SK-N-SH treated with all-trans-retinoic acid at 6 μM for 48 hours (cell line): ENCODE results near the gene PHF21B.

ENCODE experiments used
- ARNTL ChIP-seq: fragments of 450-650 bp; formaldehyde crosslinking; IDR thresholded peaks from 2 replicates; pipeline ENCODE4 v1.5.0; 2020; ENCODE audit warnings: low read depth, mild to moderate bottlenecking, moderate library complexity, borderline replicate concordance
- GLIS3 ChIP-seq: fragments of 250-450 bp; sonication (Bioruptor Pico); IDR thresholded peaks from 2 replicates; pipeline ENCODE4 v1.5.0; 2020; ENCODE audit warnings: mild to moderate bottlenecking, moderate library complexity
- OSR1 ChIP-seq: fragments of 250-450 bp; sonication (Bioruptor Pico); IDR thresholded peaks from 2 replicates; pipeline ENCODE4 v1.8.0; 2022; ENCODE audit warnings: moderate library complexity, mild to moderate bottlenecking, inconsistent platforms
- RARB ChIP-seq: fragments of 250-450 bp; sonication (Bioruptor Pico); IDR thresholded peaks from 2 replicates; pipeline ENCODE4 v1.8.0; 2021; ENCODE audit warnings: mild to moderate bottlenecking, moderate library complexity
- ZC3H10 ChIP-seq: fragments of 250-450 bp; sonication (Bioruptor Pico); IDR thresholded peaks from 2 replicates; pipeline ENCODE4 v1.5.1; 2021; ENCODE audit warnings: mild to moderate bottlenecking, moderate library complexity
- ZFP3 ChIP-seq: fragments of 250-450 bp; sonication (Bioruptor Pico); IDR thresholded peaks from 2 replicates; pipeline ENCODE4 v1.5.0; 2020; ENCODE audit warnings: mild to moderate bottlenecking, moderate library complexity
- ZFP30 ChIP-seq: fragments of 450-650 bp; formaldehyde crosslinking; IDR thresholded peaks from 2 replicates; pipeline ENCODE4 v1.5.0; 2022; ENCODE audit warnings: mild to moderate bottlenecking, moderate library complexity
- TF ChIP-seq, protein P1 (sequence below): fragments of 250-450 bp; sonication (Bioruptor Pico); IDR thresholded peaks from 2 replicates; pipeline ENCODE4 v1.8.0; 2020; ENCODE audit warnings: mild to moderate bottlenecking, moderate library complexity, borderline replicate concordance
- TF ChIP-seq, protein P2 (sequence below): fragments of 250-450 bp; sonication (Bioruptor Pico); IDR thresholded peaks from 2 replicates; pipeline ENCODE4 v1.5.1; 2020; ENCODE audit warnings: low read depth, mild to moderate bottlenecking, moderate library complexity

DNA sequence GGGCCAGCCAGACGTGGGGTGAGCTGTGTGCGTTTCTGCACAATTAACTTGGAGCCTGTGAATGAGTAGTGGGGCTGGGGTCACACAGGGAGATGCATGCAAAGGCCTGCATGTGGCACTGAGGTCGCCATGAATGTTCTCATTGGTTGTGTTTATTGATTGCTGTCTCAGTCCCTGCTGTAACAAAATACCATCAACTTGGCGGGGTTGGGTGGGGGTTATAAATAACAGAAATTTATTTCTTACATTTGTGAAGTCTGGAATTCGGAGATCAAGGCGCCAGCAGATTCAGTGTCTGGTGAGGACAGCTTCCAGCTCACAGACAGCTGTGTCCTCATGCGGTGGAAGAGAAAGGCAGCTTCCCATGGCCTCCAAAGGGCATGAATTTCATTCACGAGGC lies 29.3 kb upstream of the PHF21B start:
- TF ChIP-seq, protein P1, sequence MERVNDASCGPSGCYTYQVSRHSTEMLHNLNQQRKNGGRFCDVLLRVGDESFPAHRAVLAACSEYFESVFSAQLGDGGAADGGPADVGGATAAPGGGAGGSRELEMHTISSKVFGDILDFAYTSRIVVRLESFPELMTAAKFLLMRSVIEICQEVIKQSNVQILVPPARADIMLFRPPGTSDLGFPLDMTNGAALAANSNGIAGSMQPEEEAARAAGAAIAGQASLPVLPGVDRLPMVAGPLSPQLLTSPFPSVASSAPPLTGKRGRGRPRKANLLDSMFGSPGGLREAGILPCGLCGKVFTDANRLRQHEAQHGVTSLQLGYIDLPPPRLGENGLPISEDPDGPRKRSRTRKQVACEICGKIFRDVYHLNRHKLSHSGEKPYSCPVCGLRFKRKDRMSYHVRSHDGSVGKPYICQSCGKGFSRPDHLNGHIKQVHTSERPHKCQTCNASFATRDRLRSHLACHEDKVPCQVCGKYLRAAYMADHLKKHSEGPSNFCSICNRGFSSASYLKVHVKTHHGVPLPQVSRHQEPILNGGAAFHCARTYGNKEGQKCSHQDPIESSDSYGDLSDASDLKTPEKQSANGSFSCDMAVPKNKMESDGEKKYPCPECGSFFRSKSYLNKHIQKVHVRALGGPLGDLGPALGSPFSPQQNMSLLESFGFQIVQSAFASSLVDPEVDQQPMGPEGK (CRISPR knock-in tag) = no peak
- TF ChIP-seq GLIS3 (CRISPR knock-in tag) = no peak
- TF ChIP-seq ZFP3 (CRISPR knock-in tag) = no peak
- TF ChIP-seq OSR1 = no peak
- TF ChIP-seq ARNTL = no peak
- no peak for TF ChIP-seq ZFP30
- TF ChIP-seq ZC3H10 (CRISPR knock-in tag) = no peak
- TF ChIP-seq, protein P2, sequence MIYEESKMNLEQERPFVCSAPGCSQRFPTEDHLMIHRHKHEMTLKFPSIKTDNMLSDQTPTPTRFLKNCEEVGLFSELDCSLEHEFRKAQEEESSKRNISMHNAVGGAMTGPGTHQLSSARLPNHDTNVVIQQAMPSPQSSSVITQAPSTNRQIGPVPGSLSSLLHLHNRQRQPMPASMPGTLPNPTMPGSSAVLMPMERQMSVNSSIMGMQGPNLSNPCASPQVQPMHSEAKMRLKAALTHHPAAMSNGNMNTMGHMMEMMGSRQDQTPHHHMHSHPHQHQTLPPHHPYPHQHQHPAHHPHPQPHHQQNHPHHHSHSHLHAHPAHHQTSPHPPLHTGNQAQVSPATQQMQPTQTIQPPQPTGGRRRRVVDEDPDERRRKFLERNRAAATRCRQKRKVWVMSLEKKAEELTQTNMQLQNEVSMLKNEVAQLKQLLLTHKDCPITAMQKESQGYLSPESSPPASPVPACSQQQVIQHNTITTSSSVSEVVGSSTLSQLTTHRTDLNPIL (CRISPR knock-in tag) = no peak
- no peak for TF ChIP-seq RARB (CRISPR knock-in tag)
